ENCODE results near the gene DCAF12L2.
"Not testable (repeated sequence)": the region's sequence is repeated elsewhere in the genome, so short reads cannot be mapped to it uniquely, and the experiment has no call there.

Gene DCAF12L2

GRCh38 chrX:126165721-126166461 lies at the start of gene DCAF12L2:
DCAF12L2 (minus strand) TSS chrX:126166289; CDS start chrX:126165924, 365 bp downstream.
- no peak for FAIRE-seq
- DNase-seq (ENCODE audit: low spot score) = peak; percentile 27

GRCh38 chrX:126190888-126191287 lies 24.8 kb upstream of the DCAF12L2 start:
- not testable (repeated sequence) for FAIRE-seq

GRCh38 chrX:126177133-126177840 lies 11.2 kb upstream of the DCAF12L2 start:
- FAIRE-seq (no peak), DNase-seq (ENCODE audit: low spot score) (no peak)

More at GRCh38 chrX:126190888-126191287, 24.8 kb upstream of the DCAF12L2 start:
- DNase-seq (ENCODE audit: low spot score) = not testable (repeated sequence)

- DNase-seq (ENCODE audit: low spot score) (no peak), FAIRE-seq (no peak)
These were observed 4.6 kb upstream of the DCAF12L2 start for GRCh38 chrX:126170720-126171119.

GRCh38 chrX:126167560-126167959 lies 1.5 kb upstream of the DCAF12L2 start:
- no peak for FAIRE-seq
- no peak for DNase-seq (ENCODE audit: low spot score)

DNA sequence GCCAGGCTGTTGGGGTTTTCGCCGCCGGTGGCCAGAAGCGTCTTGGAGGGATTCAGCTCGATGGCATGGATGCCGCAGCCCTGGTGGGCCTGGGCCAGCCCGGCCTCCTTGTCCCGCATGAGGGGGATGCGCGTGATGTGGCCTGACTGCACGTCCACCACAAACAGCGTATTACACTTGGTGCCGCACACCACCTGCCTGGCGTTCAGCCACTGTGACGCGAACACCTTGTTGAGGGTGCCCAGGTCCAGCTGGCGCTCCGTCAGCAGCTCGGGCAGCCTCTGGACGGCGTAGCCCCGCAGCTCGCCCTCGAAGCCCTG lies 728 bp downstream of the DCAF12L2 start:
- no peak for FAIRE-seq
- DNase-seq (ENCODE audit: low spot score) = no peak

- FAIRE-seq (no peak), DNase-seq (ENCODE audit: low spot score) (no peak)
These were observed 1.2 kb downstream of the DCAF12L2 start for GRCh38 chrX:126164689-126165400.

DNA sequence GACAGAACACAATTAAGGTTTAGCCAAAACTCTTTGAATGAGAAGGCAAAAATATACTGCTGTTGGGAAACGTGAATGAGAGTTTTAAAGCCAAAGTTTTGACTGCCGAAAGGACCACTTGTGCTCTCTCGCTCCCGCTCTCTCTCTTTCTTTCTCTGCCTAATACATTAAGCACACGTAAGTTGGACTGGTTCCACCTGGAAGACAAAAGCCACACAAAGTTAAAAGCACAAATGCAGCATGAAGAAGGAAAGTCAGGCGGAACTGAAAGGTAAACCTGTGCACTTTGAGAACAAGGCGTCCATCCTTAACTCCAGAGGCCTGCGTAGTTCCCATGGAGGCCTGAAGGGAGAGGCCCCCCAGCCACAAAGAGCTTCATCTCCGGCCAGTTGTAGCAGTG lies 1.9 kb downstream of the DCAF12L2 start:
- no peak for FAIRE-seq
- no peak for DNase-seq (ENCODE audit: low spot score)

GRCh38 chrX:126141014-126141413 lies 25.1 kb downstream of the DCAF12L2 start:
- DNase-seq (ENCODE audit: low spot score) (no peak), FAIRE-seq (no peak)

- FAIRE-seq (no peak), DNase-seq (ENCODE audit: low spot score) (no peak)
These were observed 28.2 kb downstream of the DCAF12L2 start for GRCh38 chrX:126137899-126138298.

GRCh38 chrX:126124721-126125120 lies 41.4 kb downstream of the DCAF12L2 start:
- FAIRE-seq (no peak), DNase-seq (ENCODE audit: low spot score) (no peak)

All from urothelium cell line (cell line).